ENCODE results near the gene LHFPL3. TPM values are rescaled to one million over a fixed set of nuclear protein-coding genes. Genes with fewer than 3 reads are reported as not detected.
A peak's percentile ranks its signal among the peaks of the same experiment; 100 is the strongest.

LHFPL3 gene
- total RNA-seq, 1 experiment from 2014 or later = not detected

GRCh38 chr7:104846731-104847130 is 518.3 kb downstream of the LHFPL3 start:
- Histone ChIP-seq H2AFZ (no peak overlapping the region), H3K36me3 (ENCODE audit: low read depth) (no peaks in the 10 kb centered on the region), H3K9me2 (ENCODE audit: insufficient read depth) (no peaks in the 10 kb centered on the region), H4K20me1 (ENCODE audit: insufficient read depth) (no peaks in the 10 kb centered on the region), H3F3A (ENCODE audit: insufficient read depth, low read depth) (no peaks in the 10 kb centered on the region), H3K27ac (no peak overlapping the region), H3K4me2 (no peak overlapping the region), H3K9me3 (ENCODE audit: insufficient read depth, low read depth) (no peaks in the 10 kb centered on the region), H3K79me2 (ENCODE audit: low read depth) (no peaks in the 10 kb centered on the region), H3K27me3 (ENCODE audit: insufficient read depth, low read depth) (peaks cover 60% of the 10 kb centered on the region), H3K4me3 (no peak overlapping the region), H3K4me1 (replicated peaks; ENCODE audit: insufficient read depth) (no peaks in the 10 kb centered on the region)
- intact Hi-C loops (cut with micrococcal nuclease; ENCODE audit: unreplicated experiment) = loop anchor here (5.0 kb wide), 1 partner anchor 504 kb away; no protein-coding TSS in a partner anchor
- TF ChIP-seq, protein P1, sequence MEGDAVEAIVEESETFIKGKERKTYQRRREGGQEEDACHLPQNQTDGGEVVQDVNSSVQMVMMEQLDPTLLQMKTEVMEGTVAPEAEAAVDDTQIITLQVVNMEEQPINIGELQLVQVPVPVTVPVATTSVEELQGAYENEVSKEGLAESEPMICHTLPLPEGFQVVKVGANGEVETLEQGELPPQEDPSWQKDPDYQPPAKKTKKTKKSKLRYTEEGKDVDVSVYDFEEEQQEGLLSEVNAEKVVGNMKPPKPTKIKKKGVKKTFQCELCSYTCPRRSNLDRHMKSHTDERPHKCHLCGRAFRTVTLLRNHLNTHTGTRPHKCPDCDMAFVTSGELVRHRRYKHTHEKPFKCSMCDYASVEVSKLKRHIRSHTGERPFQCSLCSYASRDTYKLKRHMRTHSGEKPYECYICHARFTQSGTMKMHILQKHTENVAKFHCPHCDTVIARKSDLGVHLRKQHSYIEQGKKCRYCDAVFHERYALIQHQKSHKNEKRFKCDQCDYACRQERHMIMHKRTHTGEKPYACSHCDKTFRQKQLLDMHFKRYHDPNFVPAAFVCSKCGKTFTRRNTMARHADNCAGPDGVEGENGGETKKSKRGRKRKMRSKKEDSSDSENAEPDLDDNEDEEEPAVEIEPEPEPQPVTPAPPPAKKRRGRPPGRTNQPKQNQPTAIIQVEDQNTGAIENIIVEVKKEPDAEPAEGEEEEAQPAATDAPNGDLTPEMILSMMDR (conservative IDR thresholded peaks at IDR 0.05) = no peak
- TF ChIP-seq EZH2 (IDR thresholded peaks at IDR 0.05; ENCODE audit: low read depth) = no peak
- CTCF ChIA-PET = interaction anchor here (1.7 kb wide), 1 partner anchor 615 kb away, joined by 4 read pairs; no protein-coding TSS in a partner anchor
- BruUV-seq (replicated peaks) = no TSS peak
- POLR2A ChIA-PET (ENCODE audit: unreplicated experiment) = no interaction called here
- DNase-seq = no peak

DNA sequence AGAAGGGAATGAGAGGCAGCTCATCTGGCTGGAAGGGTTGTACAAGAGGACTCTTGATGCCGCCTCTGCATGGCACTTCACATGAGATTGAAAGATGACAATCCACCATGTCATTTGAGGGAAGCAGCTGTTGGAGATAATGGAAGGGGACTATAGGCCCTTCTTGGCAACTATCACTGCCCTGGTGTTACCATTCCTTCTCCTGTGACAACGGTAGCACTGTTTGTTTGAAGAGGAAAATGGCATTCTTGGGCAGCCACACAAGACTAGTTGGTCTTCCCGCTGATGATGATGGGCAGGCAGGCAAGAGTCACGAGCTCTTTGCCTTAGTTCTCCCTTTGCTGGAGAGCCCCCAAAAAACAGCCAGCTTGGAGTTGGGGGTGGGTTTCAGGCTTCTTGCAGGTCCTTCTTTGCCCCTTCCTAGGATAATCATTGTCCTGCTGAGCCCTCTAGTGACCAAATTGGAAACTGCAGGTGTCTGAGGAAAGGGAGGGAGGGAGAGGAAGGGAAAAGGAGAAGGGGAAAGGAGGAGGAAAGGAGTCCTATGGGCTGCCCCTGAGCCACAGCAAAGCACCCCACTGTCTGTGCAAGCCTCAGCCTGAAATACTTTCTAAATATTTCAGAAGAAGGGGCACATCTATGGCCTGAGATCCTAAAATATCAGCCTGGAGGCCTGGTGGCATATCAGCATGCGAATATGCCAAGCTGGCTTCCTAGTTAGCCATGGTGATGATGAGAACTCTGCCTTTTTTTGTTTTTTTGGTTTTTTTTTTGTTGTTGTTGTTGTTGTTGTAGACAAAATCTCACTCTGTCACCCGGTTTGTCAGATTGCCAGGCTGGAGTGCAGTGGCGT is 520.0 kb downstream of the LHFPL3 start:
- CTCF ChIA-PET = interaction anchor here (1.7 kb wide), 1 partner anchor 617 kb away, joined by 4 read pairs; no protein-coding TSS in a partner anchor

DNA sequence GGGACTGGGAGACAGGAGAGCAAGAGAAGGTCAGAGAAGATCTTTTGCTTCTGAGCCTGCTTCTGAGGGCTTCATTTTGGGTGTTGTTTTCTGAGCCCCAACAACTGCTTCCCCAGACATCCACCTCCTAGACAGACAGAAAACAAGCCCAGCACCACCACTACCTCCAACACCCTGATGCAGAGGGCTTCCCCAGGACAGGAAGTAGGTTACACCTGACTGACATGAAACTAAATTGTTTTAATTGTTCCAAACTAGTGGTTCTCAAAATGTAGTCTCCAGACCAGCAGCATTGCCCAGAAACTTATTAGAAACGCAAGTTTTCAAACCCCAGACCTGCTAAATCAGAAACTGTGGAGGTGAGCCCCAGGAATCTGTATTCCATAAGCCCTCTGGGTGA is 522.0 kb downstream of the LHFPL3 start:
- no peak overlapping the region for H3K27ac ChIP-seq
- no peaks in the 10 kb centered on the region for H3K36me3 ChIP-seq (ENCODE audit: low read depth)
- H3K27me3 ChIP-seq (ENCODE audit: insufficient read depth, low read depth) = peaks cover 55% of the 10 kb centered on the region
- no peaks in the 10 kb centered on the region for H3F3A ChIP-seq (ENCODE audit: insufficient read depth, low read depth)
- no peaks in the 10 kb centered on the region for H3K4me1 ChIP-seq (replicated peaks; ENCODE audit: insufficient read depth)
- no peak overlapping the region for H2AFZ ChIP-seq
- CTCF ChIA-PET = interaction anchor here (0.9 kb wide), 1 partner anchor 825 kb away, joined by 4 read pairs; no protein-coding TSS in a partner anchor
- POLR2A ChIA-PET (ENCODE audit: unreplicated experiment) = no interaction called here
- no TSS peak for BruUV-seq (replicated peaks)
- no peaks in the 10 kb centered on the region for H3K9me3 ChIP-seq (ENCODE audit: insufficient read depth, low read depth)
- H4K20me1 ChIP-seq (ENCODE audit: insufficient read depth) = no peaks in the 10 kb centered on the region
- intact Hi-C loops (cut with micrococcal nuclease; ENCODE audit: unreplicated experiment) = no loop called here
- no peaks in the 10 kb centered on the region for H3K9me2 ChIP-seq (ENCODE audit: insufficient read depth)
- H3K79me2 ChIP-seq (ENCODE audit: low read depth) = no peaks in the 10 kb centered on the region
- no peak for TF ChIP-seq EZH2 (IDR thresholded peaks at IDR 0.05; ENCODE audit: low read depth)
- TF ChIP-seq, protein P1 (conservative IDR thresholded peaks at IDR 0.05) = no peak
- H3K4me3 ChIP-seq = no peak overlapping the region
- DNase-seq = no peak
- no peak overlapping the region for H3K4me2 ChIP-seq

More for the DNA sequence above, 520.0 kb downstream of the LHFPL3 start:
- Histone ChIP-seq H3K27ac (no peak overlapping the region), H3K36me3 (ENCODE audit: low read depth) (no peaks in the 10 kb centered on the region), H3K27me3 (ENCODE audit: insufficient read depth, low read depth) (peaks cover 67% of the 10 kb centered on the region), H4K20me1 (ENCODE audit: insufficient read depth) (no peaks in the 10 kb centered on the region), H3K9me2 (ENCODE audit: insufficient read depth) (no peaks in the 10 kb centered on the region), H3F3A (ENCODE audit: insufficient read depth, low read depth) (no peaks in the 10 kb centered on the region), H2AFZ (no peak overlapping the region), H3K4me2 (no peak overlapping the region), H3K4me3 (no peak overlapping the region), H3K79me2 (ENCODE audit: low read depth) (no peaks in the 10 kb centered on the region), H3K4me1 (replicated peaks; ENCODE audit: insufficient read depth) (no peaks in the 10 kb centered on the region), H3K9me3 (ENCODE audit: insufficient read depth, low read depth) (no peaks in the 10 kb centered on the region)
- TF ChIP-seq, protein P1 (conservative IDR thresholded peaks at IDR 0.05) = peak; percentile 97
- TF ChIP-seq EZH2 (IDR thresholded peaks at IDR 0.05; ENCODE audit: low read depth) = no peak
- peak in 1 of 2 experiments; percentile 50 for DNase-seq
- intact Hi-C loops (cut with micrococcal nuclease; ENCODE audit: unreplicated experiment) = loop anchor here (1.0 to 5.0 kb wide), 3 partner anchors 506 to 1324 kb away; no protein-coding TSS in a partner anchor
- BruUV-seq (replicated peaks) = no TSS peak
- POLR2A ChIA-PET (ENCODE audit: unreplicated experiment) = interaction anchor here (0.6 kb wide), 1 partner anchor 1448 kb away, joined by 3 read pairs; no protein-coding TSS in a partner anchor
